Glomerular endothelial cell (primary cell): ENCODE data around the gene COPB1. TPM values are rescaled to one million over a fixed set of nuclear protein-coding genes. Genes with fewer than 3 reads are reported as not detected.
A peak's percentile ranks its signal among the peaks of the same experiment; 100 is the strongest.
"Not testable (repeated sequence)": the region's sequence is repeated elsewhere in the genome, so short reads cannot be mapped to it uniquely, and the experiment has no call there.

Experiments
- DNase-seq: peaks from one replicate; pipeline ENCODE4 v3.0.0-alpha.2; 2011; ENCODE audit warnings: low read depth, low spot score; ENCODE audit errors: extremely low read depth
- total RNA-seq: library from RNA; depleted of rRNA; stranded (reverse); fragments of >200 nt; gene quantifications from 2 replicates; pipeline ENCODE4 v1.2.3, GENCODE V29; 2015

Gene COPB1, protein sequence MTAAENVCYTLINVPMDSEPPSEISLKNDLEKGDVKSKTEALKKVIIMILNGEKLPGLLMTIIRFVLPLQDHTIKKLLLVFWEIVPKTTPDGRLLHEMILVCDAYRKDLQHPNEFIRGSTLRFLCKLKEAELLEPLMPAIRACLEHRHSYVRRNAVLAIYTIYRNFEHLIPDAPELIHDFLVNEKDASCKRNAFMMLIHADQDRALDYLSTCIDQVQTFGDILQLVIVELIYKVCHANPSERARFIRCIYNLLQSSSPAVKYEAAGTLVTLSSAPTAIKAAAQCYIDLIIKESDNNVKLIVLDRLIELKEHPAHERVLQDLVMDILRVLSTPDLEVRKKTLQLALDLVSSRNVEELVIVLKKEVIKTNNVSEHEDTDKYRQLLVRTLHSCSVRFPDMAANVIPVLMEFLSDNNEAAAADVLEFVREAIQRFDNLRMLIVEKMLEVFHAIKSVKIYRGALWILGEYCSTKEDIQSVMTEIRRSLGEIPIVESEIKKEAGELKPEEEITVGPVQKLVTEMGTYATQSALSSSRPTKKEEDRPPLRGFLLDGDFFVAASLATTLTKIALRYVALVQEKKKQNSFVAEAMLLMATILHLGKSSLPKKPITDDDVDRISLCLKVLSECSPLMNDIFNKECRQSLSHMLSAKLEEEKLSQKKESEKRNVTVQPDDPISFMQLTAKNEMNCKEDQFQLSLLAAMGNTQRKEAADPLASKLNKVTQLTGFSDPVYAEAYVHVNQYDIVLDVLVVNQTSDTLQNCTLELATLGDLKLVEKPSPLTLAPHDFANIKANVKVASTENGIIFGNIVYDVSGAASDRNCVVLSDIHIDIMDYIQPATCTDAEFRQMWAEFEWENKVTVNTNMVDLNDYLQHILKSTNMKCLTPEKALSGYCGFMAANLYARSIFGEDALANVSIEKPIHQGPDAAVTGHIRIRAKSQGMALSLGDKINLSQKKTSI
- total RNA-seq, result 162 and 184 TPM in 2 replicates

DNA sequence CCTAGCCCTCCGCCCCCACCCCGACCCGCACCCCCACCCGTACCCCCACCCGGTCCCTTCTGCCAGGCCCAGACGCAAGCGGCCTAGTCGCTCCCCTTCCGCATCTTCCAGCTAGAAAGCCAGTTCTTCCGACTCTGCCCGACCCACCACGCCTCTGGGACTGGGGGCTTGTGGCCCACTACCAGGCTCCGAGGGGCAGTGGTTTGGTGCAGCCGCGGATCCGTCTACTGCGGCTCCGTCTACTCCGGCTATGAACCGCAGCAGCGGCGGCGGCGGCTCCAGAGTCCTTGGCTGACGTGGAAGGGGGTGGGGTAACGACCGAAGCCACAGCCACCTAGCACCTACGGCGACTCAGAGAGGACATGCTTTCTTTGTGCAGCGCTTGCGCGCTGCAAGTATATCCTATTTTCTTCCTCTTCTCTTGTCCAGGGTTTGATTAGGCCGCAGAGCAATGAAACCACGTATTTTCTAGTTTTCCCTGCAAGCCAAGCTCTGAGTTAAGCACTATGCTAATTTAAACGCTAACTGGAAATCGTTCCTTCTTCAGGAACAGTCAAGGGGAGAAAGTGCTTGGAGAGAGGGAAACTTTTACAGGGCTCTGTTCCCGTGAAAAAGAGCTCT is at the start of gene COPB1:
Gene COPB1 (minus strand): TSS at position 252 of the 621 bp plus-strand sequence. CDS start 883 bp downstream, outside the sequence.
- peak; percentile 72 for DNase-seq

DNA sequence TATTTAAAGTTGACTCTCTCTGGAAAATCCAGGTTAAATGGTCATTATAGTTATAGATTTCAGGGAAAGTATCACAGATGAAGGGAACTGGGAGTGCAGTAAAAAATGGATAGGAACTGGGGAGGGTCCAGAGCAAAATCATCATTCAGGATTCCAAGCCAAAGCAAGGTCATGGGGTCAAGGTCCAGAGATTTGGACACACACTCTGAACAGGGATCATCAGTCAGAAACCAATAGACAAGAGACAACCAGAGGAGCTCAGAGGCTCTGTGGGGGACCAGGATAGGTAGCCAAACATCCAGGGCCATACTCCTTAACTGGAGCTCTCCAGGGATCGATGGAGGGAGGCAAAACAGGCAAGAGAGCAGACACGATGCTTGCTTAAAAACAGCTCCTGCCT is 47.8 kb upstream of the COPB1 start:
- no peak for DNase-seq

DNA sequence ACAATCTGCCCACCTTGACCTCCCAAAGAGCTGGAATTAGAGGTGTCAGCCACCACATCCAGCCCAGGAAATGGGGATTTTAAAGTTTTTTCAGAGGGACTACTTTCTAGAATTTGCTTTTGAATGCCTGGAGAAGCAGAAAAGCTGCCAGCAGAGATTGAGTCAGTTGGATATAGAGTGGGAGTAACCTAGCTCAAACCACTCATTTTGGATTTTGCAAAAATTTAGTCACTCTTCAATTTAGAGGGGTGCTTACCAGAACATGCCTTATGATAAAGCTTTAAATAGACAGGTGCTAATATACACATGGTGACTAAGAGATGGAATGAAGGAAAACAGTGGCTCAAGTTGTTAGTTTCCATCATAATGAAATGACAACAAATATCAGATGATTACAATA is 47.1 kb upstream of the COPB1 start:
- no peak for DNase-seq

DNA sequence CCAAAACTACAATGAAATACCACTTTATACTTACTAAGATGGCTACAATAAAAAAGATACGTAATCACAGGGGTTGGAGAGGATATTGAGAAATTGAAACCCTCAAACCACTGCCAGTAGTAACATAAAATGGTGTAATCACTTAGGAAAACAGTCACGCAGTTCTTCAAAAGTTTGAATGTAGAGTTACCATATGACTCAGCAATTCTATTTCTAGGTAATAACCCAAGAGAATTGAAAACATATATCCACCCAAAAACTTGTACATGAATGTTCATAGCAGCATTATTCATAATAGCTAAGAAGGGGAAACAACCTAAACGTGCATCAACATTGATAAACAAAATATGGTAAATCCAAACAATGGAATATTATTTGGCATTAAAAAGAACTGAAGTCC is 45.0 kb upstream of the COPB1 start:
- no peak for DNase-seq

DNA sequence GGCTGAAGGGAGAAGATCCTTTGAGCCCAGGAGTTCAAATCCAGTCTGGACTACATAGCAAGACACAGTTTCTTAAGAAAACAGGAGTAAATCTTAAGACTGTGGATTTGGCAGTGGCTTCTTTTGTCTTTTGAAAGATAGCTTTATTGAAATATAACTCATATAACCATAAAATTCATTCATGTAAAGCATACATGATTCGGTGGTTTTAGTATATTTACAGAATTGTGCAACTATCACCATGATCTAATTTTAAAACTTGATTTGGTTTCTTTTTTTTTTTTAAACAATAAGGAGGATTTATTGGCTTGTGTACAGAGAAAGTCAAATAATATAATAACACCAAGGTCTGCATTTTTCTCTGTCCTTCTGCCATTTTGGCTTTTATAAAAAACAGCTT is 43.6 kb upstream of the COPB1 start:
- DNase-seq, result no peak

DNA sequence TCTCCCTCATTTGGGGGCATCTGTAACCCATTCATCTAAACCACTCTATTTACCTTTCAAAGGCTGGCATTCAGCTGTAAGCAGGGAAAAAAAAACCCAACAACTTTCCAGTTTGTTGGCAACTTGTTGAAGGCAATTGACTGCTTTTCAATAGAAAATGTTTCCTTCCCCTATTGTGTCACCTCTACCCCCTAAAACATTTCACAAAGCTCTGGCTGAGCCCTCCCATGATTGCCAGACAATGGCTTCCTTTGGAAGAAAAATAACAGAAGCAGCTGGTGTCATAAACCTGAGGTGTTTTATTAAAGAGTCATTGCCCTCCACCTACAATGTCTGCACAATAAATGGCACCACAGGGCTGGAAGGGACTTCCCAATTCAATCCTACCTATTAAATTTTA is 42.7 kb upstream of the COPB1 start:
- DNase-seq, result no peak

DNA sequence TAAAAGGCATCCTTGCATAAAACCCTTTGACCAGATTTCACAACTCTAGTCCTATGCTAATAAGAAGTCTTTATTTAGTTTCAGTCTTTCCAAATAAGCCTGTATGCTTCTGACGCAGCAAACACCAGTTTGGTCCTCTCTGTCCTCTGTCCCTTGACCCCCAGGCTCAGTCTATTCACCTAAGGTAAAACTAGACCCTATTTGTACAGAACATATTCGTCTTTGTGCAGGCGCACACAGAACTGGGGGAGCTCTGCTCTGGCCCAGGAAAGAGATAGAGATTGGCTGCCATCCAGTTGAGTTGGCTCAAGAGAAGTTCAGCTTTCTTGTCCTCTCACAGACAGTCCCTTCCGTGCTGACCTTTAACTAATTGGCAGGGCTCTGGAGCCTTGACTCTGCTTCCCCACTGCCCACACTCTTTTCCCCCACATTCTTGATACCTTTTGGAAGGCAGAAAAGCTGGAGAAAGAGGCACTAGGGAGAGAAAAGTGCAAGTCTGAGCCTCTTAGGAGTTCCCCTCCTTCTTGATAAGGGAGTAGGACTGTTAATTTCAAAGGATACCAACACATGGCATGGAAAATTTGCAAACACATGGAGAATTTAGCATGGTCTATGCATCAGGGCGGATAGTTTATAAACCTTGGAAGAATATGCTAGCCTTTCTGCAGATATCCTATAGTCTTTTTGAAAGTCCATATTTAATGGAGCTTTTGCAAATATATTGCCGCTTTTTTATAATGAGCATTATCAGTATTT is 41.8 kb upstream of the COPB1 start:
- DNase-seq, result no peak

DNA sequence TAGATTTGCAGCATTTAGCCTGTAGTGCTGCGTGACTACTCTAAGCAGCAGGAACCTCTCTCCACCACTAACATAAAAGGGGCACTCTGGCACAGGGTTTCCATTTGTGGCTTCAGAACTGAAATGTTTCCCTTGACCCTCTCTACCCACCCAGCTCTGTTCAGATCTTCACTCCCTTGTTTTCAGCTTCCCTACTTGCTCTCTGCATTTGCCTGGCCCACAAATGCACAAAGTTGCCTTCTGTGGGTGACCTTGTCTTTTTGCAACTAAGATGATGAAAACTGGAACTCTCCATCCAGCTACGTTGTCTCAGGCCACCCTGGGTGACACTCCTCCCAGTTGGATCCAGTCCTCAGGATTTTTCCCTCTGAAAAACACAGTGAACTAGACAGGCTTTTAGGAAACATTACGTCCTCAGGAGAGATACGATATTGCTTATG is 40.4 kb upstream of the COPB1 start:
- no peak for DNase-seq

DNA sequence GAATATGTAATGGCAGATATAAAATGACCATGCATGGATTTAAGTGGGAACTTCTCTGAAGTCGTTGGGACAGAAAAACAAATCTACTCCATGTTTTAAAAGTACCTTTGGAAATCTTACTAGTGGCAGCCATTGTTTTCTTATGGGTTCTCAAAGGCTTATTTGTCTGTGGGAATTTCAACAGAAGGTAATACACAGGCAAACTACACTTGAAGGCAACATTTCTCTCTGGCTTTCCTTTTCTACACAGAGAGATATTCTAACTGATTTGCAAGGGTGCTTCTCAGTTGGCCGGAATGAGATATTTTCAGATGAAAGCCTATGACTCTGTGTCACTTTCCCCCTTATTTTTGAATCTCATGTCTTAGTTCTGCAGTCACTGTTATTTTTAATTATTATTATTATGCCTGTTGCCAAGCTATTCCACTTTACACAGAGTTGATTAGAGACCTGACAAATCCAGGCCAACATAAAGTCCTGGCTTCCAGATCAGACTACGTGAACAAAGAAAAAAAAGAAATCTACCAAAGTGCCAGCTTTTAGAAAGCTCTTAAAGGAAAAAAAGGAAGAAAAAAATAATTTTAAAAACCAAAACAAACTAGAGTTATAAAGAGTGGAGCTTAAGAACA is 39.4 kb upstream of the COPB1 start:
- DNase-seq, result no peak

DNA sequence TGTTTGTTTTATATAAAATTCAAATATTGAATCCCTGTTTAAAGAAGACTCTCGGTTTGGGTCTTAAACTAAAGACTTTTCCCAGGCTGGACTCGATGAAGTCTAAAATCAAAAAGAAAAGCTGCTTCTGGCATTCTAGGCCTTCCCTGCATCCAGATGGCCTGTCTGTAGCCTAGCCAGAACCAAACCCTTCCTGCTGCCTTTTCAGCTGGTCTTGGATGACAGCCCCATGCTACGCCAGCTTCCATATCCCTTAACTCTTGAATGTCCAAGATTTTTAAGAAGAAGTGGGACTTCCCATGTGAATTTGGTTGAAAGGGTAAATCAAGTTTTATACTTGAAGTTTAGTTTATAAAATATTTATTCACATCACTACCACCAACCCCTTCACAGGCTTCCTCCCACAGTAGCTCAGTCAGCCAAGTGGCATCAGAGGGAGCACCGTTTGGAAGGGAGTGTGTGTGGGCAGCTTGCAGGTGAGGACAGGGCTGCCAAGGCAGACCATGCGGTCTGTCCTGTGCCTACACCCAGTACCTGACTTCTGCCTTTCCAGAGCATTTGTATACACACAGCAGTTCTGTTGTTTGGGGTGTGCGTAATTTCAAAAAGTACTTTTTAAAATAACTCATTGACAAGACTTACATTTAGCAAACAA is 38.8 kb upstream of the COPB1 start:
- DNase-seq, result no peak

DNA sequence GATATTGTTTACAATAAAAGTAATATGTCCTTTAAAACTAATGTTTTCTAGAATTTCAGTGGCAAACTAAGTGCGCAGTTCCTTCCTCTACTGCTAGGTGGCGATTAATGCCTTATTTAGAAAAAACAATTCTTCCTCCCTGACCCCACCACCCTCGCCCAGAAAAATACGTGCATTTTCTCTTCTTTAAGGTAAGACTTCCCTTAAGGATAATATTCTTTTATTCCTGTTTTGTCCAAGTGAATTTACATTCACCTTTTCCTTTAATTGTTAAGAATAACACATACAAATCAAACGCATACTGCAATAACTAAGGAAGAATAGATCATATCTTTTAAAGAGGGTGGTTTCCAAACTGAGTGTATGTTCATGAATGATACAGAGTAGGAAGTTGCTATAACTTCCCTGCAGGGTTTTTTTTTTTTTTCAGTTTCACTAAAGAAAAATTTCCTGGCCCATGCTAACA is 37.6 kb upstream of the COPB1 start:
- no peak for DNase-seq

DNA sequence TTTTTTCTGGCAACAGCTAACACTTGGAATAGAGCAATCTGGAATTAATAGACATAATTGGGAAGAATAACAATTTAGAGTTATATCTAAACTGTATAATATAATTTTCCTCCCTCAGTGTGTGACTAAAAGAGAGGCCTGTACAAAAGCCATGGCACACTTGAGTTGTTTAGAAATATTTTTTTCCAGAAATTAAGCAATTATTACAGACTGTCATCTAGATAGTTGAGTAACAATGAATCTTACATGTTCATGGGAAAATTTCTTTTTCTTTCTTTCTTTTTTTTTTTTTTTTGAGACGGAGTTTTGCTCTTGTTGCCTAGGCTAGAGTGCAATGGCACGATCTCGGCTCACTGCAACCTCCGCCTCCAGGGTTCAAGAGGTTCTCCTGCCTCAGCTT is 35.6 kb upstream of the COPB1 start:
- not testable (repeated sequence) for DNase-seq

DNA sequence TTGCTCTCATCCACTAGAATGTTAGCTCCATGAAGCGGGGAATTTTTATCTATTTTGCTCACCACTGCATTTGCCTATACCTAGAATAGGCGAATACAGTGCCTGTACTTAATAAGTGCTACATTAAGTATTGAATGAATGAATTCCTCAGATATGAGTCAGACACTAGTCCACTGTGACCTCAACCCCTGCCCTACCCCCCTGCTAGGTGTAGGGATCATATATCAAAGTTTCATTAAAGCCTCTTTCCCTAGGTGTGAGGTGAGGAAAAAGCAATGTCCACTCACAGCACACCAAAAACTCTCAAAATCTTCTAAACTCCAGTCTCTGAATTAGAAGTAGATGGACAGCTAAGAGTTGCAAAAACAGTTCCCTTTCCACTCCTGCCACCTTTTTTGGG is 30.3 kb upstream of the COPB1 start:
- no peak for DNase-seq

DNA sequence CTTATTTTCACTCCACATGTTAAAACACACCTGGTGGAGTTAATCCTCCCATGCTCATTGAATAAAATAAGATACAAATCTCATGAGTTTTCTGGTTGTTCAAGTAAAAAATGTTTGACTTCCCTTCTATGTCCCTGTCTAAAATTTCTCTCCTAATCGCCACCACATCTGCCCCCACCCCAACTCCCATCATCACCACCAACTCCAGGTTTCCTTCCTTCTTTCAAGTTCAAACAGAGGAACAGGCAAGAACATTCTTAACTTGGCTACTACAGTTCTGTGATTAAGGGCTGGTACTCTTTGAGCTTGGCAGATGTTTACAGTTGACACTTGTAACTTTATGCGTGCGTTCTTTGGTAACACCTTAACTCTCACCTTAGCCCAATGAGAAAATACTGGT is 29.7 kb upstream of the COPB1 start:
- no peak for DNase-seq

DNA sequence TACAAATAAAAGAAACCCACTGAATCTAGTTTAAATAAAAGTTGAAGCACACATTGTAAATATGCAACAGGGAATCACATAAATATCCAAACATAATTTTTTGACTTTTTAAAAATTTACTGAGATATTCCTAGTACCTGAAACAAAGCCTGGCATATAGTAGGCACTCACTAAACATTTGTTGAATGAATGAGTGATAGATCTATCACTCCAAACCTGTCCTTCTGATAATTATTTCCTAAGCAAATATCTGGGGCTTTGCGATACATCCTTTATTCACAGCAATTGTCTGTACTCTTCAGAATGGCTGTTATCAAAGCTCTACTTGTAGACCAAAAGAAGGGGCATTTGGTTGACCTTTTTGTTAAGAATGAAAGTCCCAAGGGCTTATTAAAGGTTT is 23.2 kb upstream of the COPB1 start:
- DNase-seq, result no peak

DNA sequence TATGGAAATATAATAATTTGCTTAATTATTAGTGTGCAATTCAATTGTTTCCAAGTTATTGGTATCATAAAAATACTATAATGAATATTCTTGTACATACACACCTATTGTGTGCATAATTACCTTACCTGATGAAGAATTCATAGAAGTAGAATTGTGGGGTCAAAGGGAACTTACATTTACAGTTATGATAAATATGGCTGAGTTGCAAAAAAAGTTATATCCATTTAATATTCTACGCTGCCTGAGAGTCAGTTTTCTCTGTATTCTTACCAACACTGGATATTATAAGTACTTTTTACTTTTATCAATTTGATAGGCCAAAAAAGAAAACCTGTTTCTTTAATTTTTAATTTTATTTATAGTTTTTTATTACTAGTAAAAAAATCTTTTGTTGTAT is 22.6 kb upstream of the COPB1 start:
- no peak for DNase-seq

DNA sequence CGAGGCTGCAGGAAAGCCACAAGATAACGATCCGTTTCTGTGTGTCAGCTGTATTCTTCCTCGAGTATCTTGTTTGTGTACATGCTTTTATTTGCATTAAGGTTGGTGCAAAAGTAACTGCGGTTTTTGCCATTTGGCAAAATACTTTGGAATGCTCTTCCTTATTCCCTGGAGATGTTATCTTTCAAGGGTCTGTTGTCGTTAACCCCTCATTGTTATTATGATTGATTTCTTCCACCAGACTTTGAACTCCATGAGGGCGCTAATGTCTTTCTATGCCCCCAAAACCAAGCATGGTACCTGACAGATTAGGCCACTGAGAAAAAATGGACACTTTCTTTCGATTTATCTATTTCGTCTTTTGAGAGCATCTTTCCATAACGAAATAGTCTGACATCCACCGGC is 21.1 kb upstream of the COPB1 start:
- no peak for DNase-seq

DNA sequence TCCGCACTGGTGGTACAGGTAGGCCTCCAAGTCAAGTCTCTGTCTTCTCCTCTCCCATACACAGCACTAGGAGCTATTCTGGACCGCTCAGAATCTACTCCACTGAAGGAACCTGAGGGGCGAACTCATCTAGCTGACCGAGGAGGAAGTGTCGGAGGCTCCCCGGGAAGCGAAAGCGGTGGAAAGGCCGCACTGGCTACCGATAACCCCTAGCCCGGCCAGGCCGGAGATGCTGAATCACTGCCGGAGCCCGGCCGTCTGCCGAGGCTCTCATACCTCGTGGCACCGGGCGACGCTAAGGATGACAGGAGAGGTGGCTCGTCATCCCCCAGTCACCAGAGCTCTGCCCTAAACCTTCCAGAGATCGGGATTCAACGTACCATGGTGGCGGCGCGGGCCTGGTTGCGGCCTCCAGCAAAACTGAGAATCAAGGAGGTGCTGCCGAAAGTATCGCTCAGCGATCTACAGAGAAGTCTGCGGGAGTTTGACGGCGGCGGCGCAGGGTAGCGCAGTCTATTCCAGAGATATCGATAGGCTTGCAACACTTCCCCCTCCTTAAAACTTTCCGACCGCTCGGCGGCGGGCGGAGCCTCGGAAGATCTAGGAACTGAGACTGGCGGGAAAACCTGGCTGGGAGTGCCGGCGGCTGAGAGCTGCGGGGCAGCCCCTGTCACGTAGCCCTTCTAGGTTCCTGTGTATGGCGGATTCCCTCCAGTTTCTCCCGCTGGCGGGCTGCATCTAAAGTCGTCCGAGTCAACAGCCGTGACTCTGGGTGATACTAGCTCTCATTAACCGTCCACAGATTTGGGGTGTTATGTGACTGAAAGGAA is 20.5 kb upstream of the COPB1 start, which contains the start of gene PSMA1:
Gene PSMA1 (minus strand): TSS at position 470 of the 830 bp plus-strand sequence. CDS start 87 bp downstream, at position 383.
- DNase-seq, result peak; percentile 55

DNA sequence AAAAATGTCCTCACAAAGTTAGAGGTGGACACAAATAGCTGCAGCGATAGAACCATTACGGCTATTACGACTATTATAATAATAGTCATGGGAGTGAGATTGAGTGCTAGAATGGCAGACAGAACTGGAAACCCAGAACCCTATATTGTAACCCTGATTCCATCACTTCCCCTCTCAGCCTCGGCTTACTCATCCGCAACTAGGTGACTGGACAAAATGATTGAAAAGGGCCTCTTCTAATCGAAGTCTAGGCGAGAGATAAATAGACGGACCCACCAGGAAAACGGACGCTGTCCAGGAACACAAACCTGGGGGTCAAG is 19.9 kb upstream of the COPB1 start:
- DNase-seq, result no peak
